ENCODE measurements around the gene PMEPA1. TPM values are rescaled to one million over a fixed set of nuclear protein-coding genes. Genes with fewer than 3 reads are reported as not detected.

The PMEPA1 gene
- total RNA-seq, 4 donors from 2014 or later: 7.5 to 31.3 (median 13.9) TPM

DNA sequence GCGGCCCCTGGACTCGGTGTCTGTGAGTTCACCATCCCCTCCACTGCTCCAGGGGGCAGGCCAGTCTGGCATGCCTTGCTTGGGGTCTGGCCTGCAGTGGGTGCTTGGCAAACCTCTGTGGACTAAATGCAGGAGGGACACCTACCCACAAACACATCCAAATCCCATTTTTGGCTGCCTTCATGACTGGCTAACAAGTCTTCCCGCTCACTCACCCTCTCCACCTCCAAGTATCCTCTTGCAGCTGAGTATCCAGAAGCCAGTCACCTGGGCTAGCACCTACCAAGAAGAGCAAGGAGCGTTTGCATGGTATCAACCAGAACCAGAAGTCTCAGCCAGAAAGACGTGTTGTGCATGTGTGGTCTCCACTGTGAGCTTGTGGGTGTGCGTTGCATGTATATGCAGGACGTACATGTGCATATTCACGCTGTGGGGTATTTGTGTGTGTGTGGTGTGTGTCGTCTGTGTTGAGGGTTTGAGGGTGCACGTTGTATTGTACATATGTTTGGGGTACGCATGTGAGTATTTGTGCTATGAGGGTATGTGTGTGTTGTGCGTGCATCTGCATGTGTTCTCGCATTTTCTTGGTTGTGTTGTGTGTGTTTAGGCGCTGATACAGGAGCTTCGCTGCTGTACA is 5.6 kb upstream of the PMEPA1 start:
- no peak for TF ChIP-seq CTCF (IDR thresholded peaks at IDR 0.05; ENCODE audit: low read depth)

DNA sequence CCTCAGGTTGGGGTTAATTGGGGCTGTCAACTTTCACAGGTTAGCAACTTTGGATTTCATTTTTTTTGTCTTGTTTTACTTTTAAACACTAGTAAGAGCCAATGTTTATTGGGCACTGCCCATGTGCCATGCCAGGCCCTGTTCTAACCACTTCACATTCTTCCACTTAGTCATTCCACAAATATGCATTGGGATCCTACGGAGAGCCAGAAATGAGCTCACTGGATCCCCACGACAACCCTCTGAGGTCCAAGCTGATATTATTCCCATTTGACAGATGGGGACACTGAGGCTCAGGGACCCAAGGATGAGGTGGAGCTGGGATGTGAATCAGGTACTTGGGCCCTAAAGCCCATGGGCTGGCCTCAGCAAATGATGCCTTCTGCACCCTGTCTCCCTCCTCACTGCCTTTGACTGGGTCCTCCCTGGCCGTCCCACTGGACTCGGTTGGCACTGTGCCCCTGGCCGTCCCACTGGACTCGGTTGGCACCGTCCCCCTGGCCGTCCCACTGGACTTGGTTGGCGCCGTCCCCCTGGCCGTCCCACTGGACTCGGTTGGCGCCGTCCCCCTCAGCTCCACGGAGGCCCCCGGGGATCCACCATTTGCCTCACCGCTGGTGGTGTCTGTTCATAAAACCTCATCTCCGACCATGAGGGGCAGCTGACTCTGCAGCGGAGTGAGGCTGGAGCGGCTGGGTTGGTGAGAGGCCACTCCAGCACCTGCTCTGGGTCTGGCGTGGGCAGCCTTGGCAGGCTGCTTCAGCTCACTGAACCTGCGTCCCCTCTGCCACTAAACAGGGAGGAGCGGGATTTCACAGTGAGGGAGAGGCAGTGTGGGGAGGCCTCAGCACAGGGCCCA is 4.8 kb upstream of the PMEPA1 start:
- no peak for TF ChIP-seq CTCF (IDR thresholded peaks at IDR 0.05; ENCODE audit: low read depth)

DNA sequence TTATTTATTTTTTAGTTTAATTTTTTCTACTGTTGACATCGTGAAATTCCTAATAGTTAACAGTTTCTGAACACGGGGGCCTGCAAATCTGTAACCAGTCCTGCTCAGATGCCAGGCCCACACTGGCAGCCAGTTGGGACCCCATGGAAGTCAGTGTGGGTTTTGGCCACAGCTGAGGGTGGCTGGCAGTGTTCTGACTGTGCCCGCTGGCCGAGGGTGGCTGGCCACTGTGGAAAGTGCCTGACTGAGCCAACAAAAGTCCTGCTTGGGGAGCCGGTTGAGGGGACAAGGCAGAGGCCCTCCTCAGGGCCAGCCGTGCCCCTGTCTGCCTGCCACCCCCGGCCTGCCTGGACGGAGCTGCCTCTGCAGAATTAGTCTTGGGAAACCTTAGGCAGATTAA is 4.1 kb upstream of the PMEPA1 start:
- TF ChIP-seq CTCF (IDR thresholded peaks at IDR 0.05; ENCODE audit: low read depth): no peak

DNA sequence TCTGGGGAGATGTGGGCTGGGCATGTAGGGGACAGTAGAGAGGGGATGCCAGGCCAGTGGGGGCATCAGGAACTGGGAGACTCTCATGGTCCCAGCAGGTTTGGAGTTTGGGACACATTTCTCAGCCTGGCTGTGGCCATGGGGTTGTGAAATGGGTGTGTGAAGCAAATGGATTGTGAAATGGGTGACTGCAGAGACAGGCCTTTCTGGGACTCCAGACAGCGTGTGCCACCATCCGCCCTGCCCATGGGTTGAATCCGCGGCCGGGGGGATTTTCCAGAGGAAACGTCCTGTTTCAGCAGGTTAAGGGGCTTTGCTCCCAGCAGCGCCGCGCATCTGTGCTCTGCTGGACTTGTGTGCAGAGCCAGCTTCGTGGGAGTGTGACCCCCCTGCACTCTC is 3.7 kb upstream of the PMEPA1 start:
- no peak for TF ChIP-seq CTCF (IDR thresholded peaks at IDR 0.05; ENCODE audit: low read depth)

- TF ChIP-seq CTCF (IDR thresholded peaks at IDR 0.05; ENCODE audit: low read depth): no peak
These were observed 3.2 kb upstream of the PMEPA1 start for GRCh38 chr20:57712851-57713504.

- no peak for TF ChIP-seq CTCF (IDR thresholded peaks at IDR 0.05; ENCODE audit: low read depth)
These were observed 2.5 kb upstream of the PMEPA1 start for GRCh38 chr20:57712341-57712740.

DNA sequence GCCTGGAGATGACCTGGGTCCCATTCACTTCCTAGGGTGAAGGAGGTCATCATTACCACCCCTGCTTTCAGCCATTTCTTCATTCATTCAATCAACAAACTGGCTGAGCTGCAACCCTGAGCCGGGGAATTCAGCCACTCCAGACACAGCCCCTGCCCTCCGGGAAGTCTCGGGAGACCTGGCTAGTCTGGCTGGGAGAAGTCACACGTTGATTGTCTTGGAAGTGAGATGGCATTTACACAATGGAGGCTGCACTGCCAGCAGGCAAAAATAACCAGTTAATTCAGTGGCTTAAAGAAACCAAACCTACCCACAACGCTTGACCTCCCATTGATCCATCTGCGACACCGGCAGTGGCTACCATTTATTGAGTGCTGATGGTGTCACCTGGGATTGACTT is 2.0 kb upstream of the PMEPA1 start:
- TF ChIP-seq CTCF (IDR thresholded peaks at IDR 0.05; ENCODE audit: low read depth): no peak
